Measurements from ENCODE around the gene ZNF222.
A peak's percentile ranks its signal among the peaks of the same experiment; 100 is the strongest.

The ZNF222 gene

DNA sequence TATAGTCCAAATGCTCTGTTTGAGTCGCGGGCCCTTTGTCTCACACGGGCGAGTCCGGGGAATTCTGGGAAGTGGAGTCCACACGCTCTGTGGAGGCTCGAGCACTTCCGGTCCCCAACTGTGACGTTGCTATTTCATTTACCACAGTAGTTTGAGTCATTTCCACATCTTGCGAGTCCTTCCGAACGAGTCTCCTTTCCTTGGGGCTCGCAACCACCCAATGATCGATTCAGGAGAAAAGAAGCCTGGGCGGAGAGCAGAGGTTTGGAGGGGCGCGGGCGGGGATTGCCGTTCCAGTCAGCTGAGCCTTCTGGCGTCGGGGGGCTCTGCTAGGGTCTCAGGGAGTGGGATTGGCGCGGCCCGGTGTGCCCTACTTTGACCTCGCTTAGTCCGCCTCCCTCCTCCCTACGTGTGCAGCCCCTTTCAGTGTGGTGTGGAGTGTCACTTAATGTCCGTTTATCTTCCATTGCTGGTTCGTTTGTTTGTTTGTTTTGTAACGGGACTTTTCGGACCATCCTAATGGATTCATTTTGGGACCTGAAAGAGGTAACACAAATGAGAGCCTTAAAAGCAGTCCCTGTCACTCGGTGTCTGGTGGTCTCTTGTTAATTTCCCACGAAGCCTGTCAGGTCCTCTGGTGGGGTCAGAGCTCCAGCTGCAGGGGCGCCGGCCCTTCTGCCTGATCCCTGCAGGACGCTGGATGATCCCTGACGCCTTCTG is at the start of gene ZNF222:
ZNF222 (plus strand) TSS at position 163 of the 720 bp plus-strand sequence; CDS start at position 221, 58 bp downstream.
- FAIRE-seq, result peak; percentile 63

GRCh38 chr19:43976732-43977131 is 48.4 kb upstream of the ZNF222 start:
- no peak for FAIRE-seq

- FAIRE-seq, result no peak
Measured at GRCh38 chr19:43983544-43983911, 41.7 kb upstream of the ZNF222 start.

GRCh38 chr19:43983912-43984686 is 41.1 kb upstream of the ZNF222 start, which contains the start of gene ZNF155:
Gene ZNF155 (plus strand): TSS chr19:43984188. CDS start chr19:43988544, 4,356 bp downstream.
- FAIRE-seq, result peak; percentile 95

- no peak for FAIRE-seq
Measured at GRCh38 chr19:43984687-43985000, 40.5 kb upstream of the ZNF222 start.

DNA sequence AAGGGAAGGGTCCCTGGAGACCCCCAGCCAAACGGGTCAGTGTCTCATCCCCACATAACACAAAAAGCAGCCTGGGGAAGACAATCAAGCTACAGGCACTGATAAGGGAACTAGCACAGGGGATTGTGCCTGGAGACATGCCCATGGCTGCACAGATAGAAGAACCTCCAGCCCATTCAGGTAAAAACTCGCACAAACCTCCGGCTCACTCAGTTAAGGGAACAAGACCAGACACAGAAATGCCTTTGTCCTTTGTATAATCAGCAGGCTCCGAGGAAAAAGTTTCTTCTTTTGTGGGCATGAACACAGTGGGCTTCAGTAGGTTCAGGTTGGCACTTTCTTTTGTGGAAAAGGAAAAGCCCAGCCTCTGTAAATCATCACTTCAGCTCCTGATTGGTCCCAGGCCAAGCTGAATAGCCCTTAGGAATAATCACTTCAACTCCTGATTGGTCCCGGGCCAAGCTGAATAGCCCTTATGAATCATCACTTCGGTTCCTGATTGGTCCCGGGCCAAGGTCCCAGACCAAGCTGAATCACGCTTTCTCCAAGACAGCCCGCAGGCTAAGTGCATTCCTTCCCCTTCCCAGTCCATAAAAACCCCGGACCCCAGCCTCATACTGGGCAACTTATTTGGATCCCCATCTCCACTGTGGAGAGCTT is 27.4 kb upstream of the ZNF222 start:
- no peak for FAIRE-seq

DNA sequence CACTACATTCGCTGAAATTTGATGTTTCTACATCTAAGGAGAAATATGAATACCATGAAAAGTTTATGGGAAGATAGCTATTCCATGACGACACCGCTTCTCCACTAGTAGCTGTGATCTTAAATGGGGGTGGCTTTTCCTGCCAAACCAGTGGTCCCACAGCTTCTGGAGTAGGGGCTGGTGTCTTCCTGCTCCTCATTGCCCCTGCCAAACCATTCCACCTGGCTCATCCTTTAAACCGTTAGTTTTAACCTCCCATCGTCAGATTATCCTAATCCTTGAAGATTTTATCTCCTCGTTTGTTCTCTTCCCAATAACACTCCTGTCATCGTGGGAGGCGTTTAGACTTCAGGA is 23.0 kb upstream of the ZNF222 start:
- no peak for FAIRE-seq

GRCh38 chr19:44002566-44003460 is 22.4 kb upstream of the ZNF222 start, which contains the start of gene ZNF230:
Gene ZNF230 (plus strand): TSS chr19:44002957. CDS start chr19:44007079, 4,122 bp downstream.
- peak; percentile 91 for FAIRE-seq

DNA sequence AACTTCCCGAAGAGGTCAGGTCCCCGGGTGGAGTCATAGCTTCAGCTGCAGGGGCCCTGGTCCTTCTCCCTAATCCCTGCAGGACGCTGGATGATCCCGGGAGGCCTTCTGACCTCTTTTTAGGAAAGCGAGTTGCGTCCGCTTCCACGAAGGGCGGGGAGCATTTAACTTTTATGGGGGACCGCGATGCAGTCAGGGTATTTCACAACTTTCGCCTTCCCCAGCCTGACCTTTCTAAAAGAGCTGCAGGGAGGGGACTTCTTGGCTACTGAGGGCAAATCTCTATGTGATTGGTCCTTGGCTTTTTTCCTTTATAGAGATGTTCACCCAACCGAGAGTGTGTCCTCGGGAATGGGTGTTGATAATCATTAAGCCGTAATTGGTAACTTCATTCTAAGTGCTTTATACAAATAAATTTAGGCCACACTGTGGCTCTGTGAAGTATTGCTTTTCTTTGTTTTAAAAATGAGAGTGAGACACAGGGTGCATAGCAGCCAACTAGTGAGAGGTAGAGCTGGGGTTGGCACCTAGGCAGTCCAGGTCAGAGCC is 21.6 kb upstream of the ZNF222 start:
- no peak for FAIRE-seq

GRCh38 chr19:44005973-44006372 is 19.2 kb upstream of the ZNF222 start:
- FAIRE-seq, result no peak

DNA sequence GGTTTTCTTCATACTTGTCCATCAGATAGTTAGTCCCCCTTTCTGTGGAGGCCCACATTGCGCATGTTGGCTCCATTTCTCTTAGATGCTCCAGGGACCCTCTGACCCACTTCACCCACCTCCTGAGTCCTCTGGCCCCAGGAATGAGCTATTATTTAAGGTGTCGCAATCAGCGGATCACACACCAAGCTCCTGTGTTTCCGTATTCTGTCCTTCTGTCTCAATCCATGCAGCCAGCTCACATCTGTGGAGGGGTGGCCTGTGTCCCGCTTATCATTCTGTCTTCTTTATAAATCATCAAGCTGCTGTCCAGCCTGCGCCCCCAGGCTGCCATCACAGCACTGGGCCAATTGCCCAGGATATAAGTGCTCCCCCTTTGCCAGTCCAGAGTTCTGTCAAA is 17.7 kb upstream of the ZNF222 start:
- FAIRE-seq, result no peak

- FAIRE-seq, result no peak
Measured at GRCh38 chr19:44010468-44010867, 14.7 kb upstream of the ZNF222 start.

- FAIRE-seq, result no peak
Measured at GRCh38 chr19:44019498-44019897, 5.7 kb upstream of the ZNF222 start.

- FAIRE-seq, result no peak
Measured at GRCh38 chr19:44021221-44021620, 4.0 kb upstream of the ZNF222 start.

DNA sequence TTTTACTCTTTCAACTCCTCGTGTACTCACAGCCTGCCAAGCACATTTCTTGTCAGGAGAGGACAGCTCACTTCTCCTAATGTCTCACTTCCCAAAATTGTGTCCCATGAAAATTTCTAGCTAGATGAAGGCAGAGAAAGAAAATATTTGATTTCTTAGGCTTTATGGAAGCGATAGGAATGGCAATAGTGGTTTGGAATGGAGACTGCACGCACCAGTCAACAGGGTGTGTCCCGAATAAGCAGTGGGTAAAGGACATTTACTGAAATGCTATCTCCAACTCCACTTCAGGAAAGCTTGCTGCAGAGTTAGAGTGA is 321 bp upstream of the ZNF222 start:
- FAIRE-seq, result no peak

- FAIRE-seq, result no peak
Measured at GRCh38 chr19:44026622-44027021, 1.4 kb downstream of the ZNF222 start.

DNA sequence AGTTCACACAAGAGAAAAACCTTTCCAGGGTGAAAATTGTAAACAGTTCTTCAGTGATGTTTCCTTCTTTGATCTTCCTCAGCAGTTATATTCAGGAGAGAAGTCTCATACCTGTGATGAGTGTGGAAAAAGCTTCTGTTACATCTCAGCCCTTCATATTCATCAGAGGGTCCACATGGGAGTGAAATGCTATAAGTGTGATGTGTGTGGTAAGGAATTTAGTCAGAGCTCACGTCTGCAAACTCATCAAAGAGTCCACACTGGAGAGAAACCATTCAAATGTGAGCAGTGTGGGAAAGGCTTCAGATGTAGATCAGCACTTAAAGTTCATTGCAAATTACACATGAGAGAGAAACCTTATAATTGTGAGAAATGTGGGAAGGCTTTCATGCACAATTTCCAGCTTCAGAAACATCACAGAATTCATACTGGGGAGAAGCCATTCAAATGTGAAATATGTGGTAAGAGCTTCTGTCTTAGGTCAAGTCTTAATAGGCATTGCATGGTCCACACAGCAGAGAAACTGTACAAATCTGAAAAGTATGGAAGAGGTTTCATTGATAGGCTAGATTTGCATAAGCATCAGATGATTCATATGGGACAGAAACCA is 6.9 kb downstream of the ZNF222 start:
- no peak for FAIRE-seq

DNA sequence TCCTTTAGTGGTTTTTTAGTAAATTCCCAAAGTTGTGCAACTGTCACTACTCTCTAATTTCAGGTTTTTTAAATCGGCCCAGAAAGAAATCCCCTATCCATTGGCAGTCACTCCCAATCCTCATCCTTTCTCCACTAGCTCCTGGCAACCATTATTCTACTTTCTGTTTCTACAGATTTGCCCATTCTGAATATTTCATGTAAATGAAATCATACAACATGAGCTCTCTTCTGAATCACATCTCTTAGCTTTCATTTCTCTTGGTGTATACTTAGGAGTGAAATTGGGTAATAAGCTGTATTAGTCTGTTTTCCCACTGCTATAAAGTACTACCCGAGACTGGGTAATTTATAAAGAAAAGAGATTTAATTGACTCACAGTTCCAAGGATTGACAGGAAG is 17.0 kb downstream of the ZNF222 start:
- FAIRE-seq, result no peak

GRCh38 chr19:44050740-44051649 is 25.8 kb downstream of the ZNF222 start:
- no peak for FAIRE-seq

- peak; percentile 95 for FAIRE-seq
Measured at GRCh38 chr19:44051650-44052402, 26.6 kb downstream of the ZNF222 start, which contains the start of gene ZNF223. Gene ZNF223 (plus strand): TSS chr19:44052036. CDS start chr19:44055177, 3,141 bp downstream.
